ENCODE results near the gene RHOB. TPM values are rescaled to one million over a fixed set of nuclear protein-coding genes. Genes with fewer than 3 reads are reported as not detected.

Gene RHOB
- total and polyA plus RNA-seq, 2 of the 13 experiments (the other 11 are each of a cell fraction or from before 2014, with no cell fraction given) = 192 to 268 TPM

DNA sequence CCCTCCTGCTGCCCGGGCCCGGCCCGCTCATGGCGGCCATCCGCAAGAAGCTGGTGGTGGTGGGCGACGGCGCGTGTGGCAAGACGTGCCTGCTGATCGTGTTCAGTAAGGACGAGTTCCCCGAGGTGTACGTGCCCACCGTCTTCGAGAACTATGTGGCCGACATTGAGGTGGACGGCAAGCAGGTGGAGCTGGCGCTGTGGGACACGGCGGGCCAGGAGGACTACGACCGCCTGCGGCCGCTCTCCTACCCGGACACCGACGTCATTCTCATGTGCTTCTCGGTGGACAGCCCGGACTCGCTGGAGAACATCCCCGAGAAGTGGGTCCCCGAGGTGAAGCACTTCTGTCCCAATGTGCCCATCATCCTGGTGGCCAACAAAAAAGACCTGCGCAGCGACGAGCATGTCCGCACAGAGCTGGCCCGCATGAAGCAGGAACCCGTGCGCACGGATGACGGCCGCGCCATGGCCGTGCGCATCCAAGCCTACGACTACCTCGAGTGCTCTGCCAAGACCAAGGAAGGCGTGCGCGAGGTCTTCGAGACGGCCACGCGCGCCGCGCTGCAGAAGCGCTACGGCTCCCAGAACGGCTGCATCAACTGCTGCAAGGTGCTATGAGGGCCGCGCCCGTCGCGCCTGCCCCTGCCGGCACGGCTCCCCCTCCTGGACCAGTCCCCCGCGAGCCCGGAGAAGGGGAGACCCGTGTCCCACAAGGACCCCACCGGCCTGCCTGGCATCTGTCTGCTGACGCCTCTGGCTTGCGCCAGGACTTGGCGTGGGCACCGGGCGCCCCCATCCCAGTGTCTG lies 767 bp downstream of the RHOB start (continued):
- TF ChIP-seq, protein P1, sequence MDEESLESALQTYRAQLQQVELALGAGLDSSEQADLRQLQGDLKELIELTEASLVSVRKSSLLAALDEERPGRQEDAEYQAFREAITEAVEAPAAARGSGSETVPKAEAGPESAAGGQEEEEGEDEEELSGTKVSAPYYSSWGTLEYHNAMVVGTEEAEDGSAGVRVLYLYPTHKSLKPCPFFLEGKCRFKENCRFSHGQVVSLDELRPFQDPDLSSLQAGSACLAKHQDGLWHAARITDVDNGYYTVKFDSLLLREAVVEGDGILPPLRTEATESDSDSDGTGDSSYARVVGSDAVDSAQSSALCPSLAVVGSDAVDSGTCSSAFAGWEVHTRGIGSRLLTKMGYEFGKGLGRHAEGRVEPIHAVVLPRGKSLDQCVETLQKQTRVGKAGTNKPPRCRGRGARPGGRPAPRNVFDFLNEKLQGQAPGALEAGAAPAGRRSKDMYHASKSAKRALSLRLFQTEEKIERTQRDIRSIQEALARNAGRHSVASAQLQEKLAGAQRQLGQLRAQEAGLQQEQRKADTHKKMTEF (CRISPR knock-in tag; IDR thresholded peaks at IDR 0.05) = no peak; the same call in none of the 2 replicates
- TF ChIP-seq NKX3-1 (CRISPR knock-in tag; IDR thresholded peaks at IDR 0.05) = peak; percentile 78
- TF ChIP-seq HOXA3 (CRISPR knock-in tag; IDR thresholded peaks at IDR 0.05) = peak; percentile 22
- TF ChIP-seq ZNF431 (CRISPR knock-in tag; IDR thresholded peaks at IDR 0.05; ENCODE audit: borderline replicate concordance, low read depth) = 0 out of 2 replicates have a peak, but pooled peaks have one; percentile 24
- no peak for TF ChIP-seq FOXM1 (CRISPR knock-in tag; IDR thresholded peaks at IDR 0.05)
- 0 out of 2 replicates have a peak, but pooled peaks have one; percentile 4 for TF ChIP-seq FOXA3 (CRISPR knock-in tag; IDR thresholded peaks at IDR 0.05)
- TF ChIP-seq, protein P2, sequence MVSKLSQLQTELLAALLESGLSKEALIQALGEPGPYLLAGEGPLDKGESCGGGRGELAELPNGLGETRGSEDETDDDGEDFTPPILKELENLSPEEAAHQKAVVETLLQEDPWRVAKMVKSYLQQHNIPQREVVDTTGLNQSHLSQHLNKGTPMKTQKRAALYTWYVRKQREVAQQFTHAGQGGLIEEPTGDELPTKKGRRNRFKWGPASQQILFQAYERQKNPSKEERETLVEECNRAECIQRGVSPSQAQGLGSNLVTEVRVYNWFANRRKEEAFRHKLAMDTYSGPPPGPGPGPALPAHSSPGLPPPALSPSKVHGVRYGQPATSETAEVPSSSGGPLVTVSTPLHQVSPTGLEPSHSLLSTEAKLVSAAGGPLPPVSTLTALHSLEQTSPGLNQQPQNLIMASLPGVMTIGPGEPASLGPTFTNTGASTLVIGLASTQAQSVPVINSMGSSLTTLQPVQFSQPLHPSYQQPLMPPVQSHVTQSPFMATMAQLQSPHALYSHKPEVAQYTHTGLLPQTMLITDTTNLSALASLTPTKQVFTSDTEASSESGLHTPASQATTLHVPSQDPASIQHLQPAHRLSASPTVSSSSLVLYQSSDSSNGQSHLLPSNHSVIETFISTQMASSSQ (IDR thresholded peaks at IDR 0.05; ENCODE audit: low read depth) = no peak
- TF ChIP-seq, protein P2 (CRISPR knock-in tag; IDR thresholded peaks at IDR 0.05; ENCODE audit: borderline replicate concordance) = peak; percentile 62
- no peak for TF ChIP-seq JARID2 (CRISPR knock-in tag; IDR thresholded peaks at IDR 0.05; ENCODE audit: insufficient replicate concordance)
- TF ChIP-seq ZNF713 (CRISPR knock-in tag; IDR thresholded peaks at IDR 0.05) = peak; percentile 49; the same call in 1 of the 2 replicates
- TF ChIP-seq ZNF773 (CRISPR knock-in tag; IDR thresholded peaks at IDR 0.05; ENCODE audit: borderline replicate concordance) = peak; percentile 89; the same call in 1 of the 2 replicates
- TF ChIP-seq, protein P3, sequence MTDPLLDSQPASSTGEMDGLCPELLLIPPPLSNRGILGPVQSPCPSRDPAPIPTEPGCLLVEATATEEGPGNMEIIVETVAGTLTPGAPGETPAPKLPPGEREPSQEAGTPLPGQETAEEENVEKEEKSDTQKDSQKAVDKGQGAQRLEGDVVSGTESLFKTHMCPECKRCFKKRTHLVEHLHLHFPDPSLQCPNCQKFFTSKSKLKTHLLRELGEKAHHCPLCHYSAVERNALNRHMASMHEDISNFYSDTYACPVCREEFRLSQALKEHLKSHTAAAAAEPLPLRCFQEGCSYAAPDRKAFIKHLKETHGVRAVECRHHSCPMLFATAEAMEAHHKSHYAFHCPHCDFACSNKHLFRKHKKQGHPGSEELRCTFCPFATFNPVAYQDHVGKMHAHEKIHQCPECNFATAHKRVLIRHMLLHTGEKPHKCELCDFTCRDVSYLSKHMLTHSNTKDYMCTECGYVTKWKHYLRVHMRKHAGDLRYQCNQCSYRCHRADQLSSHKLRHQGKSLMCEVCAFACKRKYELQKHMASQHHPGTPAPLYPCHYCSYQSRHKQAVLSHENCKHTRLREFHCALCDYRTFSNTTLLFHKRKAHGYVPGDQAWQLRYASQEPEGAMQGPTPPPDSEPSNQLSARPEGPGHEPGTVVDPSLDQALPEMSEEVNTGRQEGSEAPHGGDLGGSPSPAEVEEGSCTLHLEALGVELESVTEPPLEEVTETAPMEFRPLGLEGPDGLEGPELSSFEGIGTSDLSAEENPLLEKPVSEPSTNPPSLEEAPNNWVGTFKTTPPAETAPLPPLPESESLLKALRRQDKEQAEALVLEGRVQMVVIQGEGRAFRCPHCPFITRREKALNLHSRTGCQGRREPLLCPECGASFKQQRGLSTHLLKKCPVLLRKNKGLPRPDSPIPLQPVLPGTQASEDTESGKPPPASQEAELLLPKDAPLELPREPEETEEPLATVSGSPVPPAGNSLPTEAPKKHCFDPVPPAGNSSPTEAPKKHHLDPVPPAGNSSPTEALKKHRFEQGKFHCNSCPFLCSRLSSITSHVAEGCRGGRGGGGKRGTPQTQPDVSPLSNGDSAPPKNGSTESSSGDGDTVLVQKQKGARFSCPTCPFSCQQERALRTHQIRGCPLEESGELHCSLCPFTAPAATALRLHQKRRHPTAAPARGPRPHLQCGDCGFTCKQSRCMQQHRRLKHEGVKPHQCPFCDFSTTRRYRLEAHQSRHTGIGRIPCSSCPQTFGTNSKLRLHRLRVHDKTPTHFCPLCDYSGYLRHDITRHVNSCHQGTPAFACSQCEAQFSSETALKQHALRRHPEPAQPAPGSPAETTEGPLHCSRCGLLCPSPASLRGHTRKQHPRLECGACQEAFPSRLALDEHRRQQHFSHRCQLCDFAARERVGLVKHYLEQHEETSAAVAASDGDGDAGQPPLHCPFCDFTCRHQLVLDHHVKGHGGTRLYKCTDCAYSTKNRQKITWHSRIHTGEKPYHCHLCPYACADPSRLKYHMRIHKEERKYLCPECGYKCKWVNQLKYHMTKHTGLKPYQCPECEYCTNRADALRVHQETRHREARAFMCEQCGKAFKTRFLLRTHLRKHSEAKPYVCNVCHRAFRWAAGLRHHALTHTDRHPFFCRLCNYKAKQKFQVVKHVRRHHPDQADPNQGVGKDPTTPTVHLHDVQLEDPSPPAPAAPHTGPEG (CRISPR knock-in tag; IDR thresholded peaks at IDR 0.05) = peak; percentile 12; the same call in 1 of the 2 replicates
- peak; percentile 95 for TF ChIP-seq HNRNPL (IDR thresholded peaks at IDR 0.05; ENCODE audit: low read depth, low read length)
- no peak for TF ChIP-seq ZBTB1 (CRISPR knock-in tag; IDR thresholded peaks at IDR 0.05; ENCODE audit: borderline replicate concordance)
- TF ChIP-seq CAMTA2 (CRISPR knock-in tag; IDR thresholded peaks at IDR 0.05; ENCODE audit: borderline replicate concordance) = peak; percentile 61; the same call in 1 of the 2 replicates
- TF ChIP-seq RBM39 (IDR thresholded peaks at IDR 0.05; ENCODE audit: low read depth, low read length, poor library complexity, severe bottlenecking) = peak; percentile 71
- TF ChIP-seq TAF15 (IDR thresholded peaks at IDR 0.05; ENCODE audit: low read depth, low read length, poor library complexity, severe bottlenecking) = peak; percentile 82
